ENCODE data around the gene GNG10. TPM values are rescaled to one million over a fixed set of nuclear protein-coding genes. Genes with fewer than 3 reads are reported as not detected.

GNG10 gene
- total RNA-seq, 1 experiment from 2014 or later = 26.2 TPM

- TF ChIP-seq, protein P1, sequence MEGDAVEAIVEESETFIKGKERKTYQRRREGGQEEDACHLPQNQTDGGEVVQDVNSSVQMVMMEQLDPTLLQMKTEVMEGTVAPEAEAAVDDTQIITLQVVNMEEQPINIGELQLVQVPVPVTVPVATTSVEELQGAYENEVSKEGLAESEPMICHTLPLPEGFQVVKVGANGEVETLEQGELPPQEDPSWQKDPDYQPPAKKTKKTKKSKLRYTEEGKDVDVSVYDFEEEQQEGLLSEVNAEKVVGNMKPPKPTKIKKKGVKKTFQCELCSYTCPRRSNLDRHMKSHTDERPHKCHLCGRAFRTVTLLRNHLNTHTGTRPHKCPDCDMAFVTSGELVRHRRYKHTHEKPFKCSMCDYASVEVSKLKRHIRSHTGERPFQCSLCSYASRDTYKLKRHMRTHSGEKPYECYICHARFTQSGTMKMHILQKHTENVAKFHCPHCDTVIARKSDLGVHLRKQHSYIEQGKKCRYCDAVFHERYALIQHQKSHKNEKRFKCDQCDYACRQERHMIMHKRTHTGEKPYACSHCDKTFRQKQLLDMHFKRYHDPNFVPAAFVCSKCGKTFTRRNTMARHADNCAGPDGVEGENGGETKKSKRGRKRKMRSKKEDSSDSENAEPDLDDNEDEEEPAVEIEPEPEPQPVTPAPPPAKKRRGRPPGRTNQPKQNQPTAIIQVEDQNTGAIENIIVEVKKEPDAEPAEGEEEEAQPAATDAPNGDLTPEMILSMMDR (conservative IDR thresholded peaks at IDR 0.05; ENCODE audit: low read depth, low read length) = no peak
- Histone ChIP-seq H3K4me1 (ENCODE audit: insufficient read depth, low read length, poor library complexity, severe bottlenecking) (no peaks in the 10 kb centered on the region), H3K4me3 (ENCODE audit: low read depth, low read length, poor library complexity, severe bottlenecking) (no peak overlapping the region), H3K27ac (ENCODE audit: low read depth, low read length, poor library complexity, severe bottlenecking) (no peak overlapping the region), H3K27me3 (replicated peaks; ENCODE audit: insufficient read depth, low read depth, low read length, poor library complexity) (no peaks in the 10 kb centered on the region), H3K36me3 (ENCODE audit: insufficient read depth, low read length, poor library complexity, severe bottlenecking) (no peaks in the 10 kb centered on the region), H3K9me3 (ENCODE audit: low read depth, low read length, poor library complexity, severe bottlenecking) (no peaks in the 10 kb centered on the region)
- CTCF ChIA-PET = no interaction called here
- BruUV-seq (replicated peaks) = no TSS peak
- intact Hi-C loops (cut with micrococcal nuclease; ENCODE audit: unreplicated experiment) = no loop called here
- no peak for DNase-seq (ENCODE audit: low spot score)
- POLR2A ChIA-PET (ENCODE audit: low non-redundant PET) = no interaction called here
Measured at GRCh38 chr9:111679199-111679598, 17.8 kb downstream of the GNG10 start.

- BruUV-seq (replicated peaks) = no TSS peak
Measured at GRCh38 chr9:111683392-111683791, 22.0 kb downstream of the GNG10 start.

DNA sequence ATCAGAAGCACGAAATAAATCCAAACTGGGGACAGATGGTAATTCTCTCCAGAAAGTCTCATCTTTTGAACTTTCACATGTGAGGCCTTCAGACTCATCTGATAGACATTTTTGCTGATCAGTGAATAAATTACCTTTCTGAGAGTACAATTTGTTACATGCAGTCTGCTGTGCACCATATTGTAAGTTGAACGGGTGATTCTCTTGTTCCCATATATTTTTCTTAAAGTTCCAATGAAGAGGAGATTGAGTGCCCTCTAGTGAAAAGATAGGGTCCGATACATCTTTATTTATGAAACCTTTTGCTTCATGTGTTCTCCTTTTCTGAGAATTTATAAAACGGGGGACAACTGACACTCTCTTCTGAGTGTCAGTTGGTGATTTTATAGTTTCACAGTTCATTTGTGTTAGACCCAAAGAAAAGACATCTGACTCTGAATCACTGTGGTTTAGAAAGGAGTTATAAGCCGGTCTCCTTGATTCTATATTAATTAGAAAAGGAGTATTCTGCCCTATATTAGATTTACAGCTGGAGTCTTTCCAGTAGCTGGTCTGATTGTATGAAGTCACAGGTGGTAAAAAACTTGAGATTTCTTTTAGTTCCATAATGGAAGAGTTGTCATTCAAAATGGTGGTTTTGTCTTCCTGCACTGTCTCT, 30.4 kb downstream of the GNG10 start:
- CTCF ChIA-PET = interaction anchor here (0.6 to 1.2 kb wide), 2 partner anchors 93 to 118 kb away, joined by 3 to 4 read pairs; no protein-coding TSS in a partner anchor
- Histone ChIP-seq H3K27ac (ENCODE audit: low read depth, low read length, poor library complexity, severe bottlenecking) (no peak overlapping the region), H3K4me1 (ENCODE audit: insufficient read depth, low read length, poor library complexity, severe bottlenecking) (no peaks in the 10 kb centered on the region), H3K9me3 (ENCODE audit: low read depth, low read length, poor library complexity, severe bottlenecking) (no peaks in the 10 kb centered on the region), H3K36me3 (ENCODE audit: insufficient read depth, low read length, poor library complexity, severe bottlenecking) (no peaks in the 10 kb centered on the region), H3K4me3 (ENCODE audit: low read depth, low read length, poor library complexity, severe bottlenecking) (no peak overlapping the region), H3K27me3 (replicated peaks; ENCODE audit: insufficient read depth, low read depth, low read length, poor library complexity) (no peaks in the 10 kb centered on the region)
- TF ChIP-seq, protein P1 (conservative IDR thresholded peaks at IDR 0.05; ENCODE audit: low read depth, low read length) = peak; percentile 64
- no peak for TF ChIP-seq EZH2 (IDR thresholded peaks at IDR 0.05; ENCODE audit: borderline replicate concordance, low read depth, low read length, poor library complexity, severe bottlenecking)
- BruUV-seq (replicated peaks) = no TSS peak
- intact Hi-C loops (cut with micrococcal nuclease; ENCODE audit: unreplicated experiment) = loop anchor here (2.0 kb wide), 1 partner anchor 93 kb away; the partner anchor contains the start of gene PTGR1
- DNase-seq (ENCODE audit: low spot score) = peak; percentile 73
- POLR2A ChIA-PET (ENCODE audit: low non-redundant PET) = no interaction called here

More at GRCh38 chr9:111683392-111683791, 22.0 kb downstream of the GNG10 start:
- no peaks in the 10 kb centered on the region for H3K4me1 ChIP-seq (ENCODE audit: insufficient read depth, low read length, poor library complexity, severe bottlenecking)
- CTCF ChIA-PET = no interaction called here
- no peaks in the 10 kb centered on the region for H3K36me3 ChIP-seq (ENCODE audit: insufficient read depth, low read length, poor library complexity, severe bottlenecking)
- no peak overlapping the region for H3K4me3 ChIP-seq (ENCODE audit: low read depth, low read length, poor library complexity, severe bottlenecking)
- H3K9me3 ChIP-seq (ENCODE audit: low read depth, low read length, poor library complexity, severe bottlenecking) = no peaks in the 10 kb centered on the region
- no peaks in the 10 kb centered on the region for H3K27me3 ChIP-seq (replicated peaks; ENCODE audit: insufficient read depth, low read depth, low read length, poor library complexity)
- no peak overlapping the region for H3K27ac ChIP-seq (ENCODE audit: low read depth, low read length, poor library complexity, severe bottlenecking)
- POLR2A ChIA-PET (ENCODE audit: low non-redundant PET) = no interaction called here
- TF ChIP-seq, protein P1 (conservative IDR thresholded peaks at IDR 0.05; ENCODE audit: low read depth, low read length) = no peak
- no peak for TF ChIP-seq EZH2 (IDR thresholded peaks at IDR 0.05; ENCODE audit: borderline replicate concordance, low read depth, low read length, poor library complexity, severe bottlenecking)
- no peak for DNase-seq (ENCODE audit: low spot score)
- intact Hi-C loops (cut with micrococcal nuclease; ENCODE audit: unreplicated experiment) = no loop called here
